DOHH2 (cell line): ENCODE results near the gene B4GAT1.

Experiments
- CTCF ChIP-seq: fragments of 200-600 bp; sonication (generic); IDR thresholded peaks from one replicate; pipeline ENCODE4 v1.5.1; 2014; ENCODE audit warnings: antibody characterized with exemption, mild to moderate bottlenecking, low read depth, low read length; ENCODE audit not compliant: poor library complexity, severe bottlenecking
- EZH2phosphoT487 ChIP-seq: fragments of 200-600 bp; sonication (generic); IDR thresholded peaks from 2 replicates; pipeline ENCODE4 v1.6.1; 2017; ENCODE audit warnings: borderline replicate concordance, mild to moderate bottlenecking, antibody characterized with exemption, low read length, moderate library complexity, mixed read lengths

GRCh38 chr11:66360406-66361073, 13.1 kb upstream of the B4GAT1 start:
- TF ChIP-seq CTCF (no peak), EZH2phosphoT487 (no peak)
